Heart left ventricle (tissue), 16 donors: ENCODE results near the gene KREMEN2. TPM values are rescaled to one million over a fixed set of nuclear protein-coding genes. Genes with fewer than 3 reads are reported as not detected.

Experiments
- ATAC-seq, 4 donors: fragments of 200-7000 bp; cut with Tn5 transposase; one replicate each; pipeline ENCODE4 v1.9.1; 2020 to 2022; ENCODE audit warnings: moderate library complexity in 4 of 4, mild to moderate bottlenecking in 3 of 4, moderate number of reproducible peaks in 1 of 4
- DNase-seq, 5 donors: peaks; one replicate each; pipeline ENCODE4 v3.0.0-alpha.2; 2020
- H3K27ac ChIP-seq, 12 donors: fragments of 200-600 bp; sonication (generic) in 4 of 12; one replicate each; pipeline versions ENCODE4 v1.5.0 to v1.8.0; 2016 to 2022; ENCODE audit warnings: mild to moderate bottlenecking in 2 of 12
- H3K27me3 ChIP-seq, 9 donors: fragments of 200-600 bp; sonication (generic) in 2 of 9; one replicate each; pipeline versions ENCODE4 v1.5.1 to v1.8.0; 2016 to 2022; ENCODE audit warnings: mild to moderate bottlenecking in 3 of 9
- H3K36me3 ChIP-seq, 9 donors: fragments of 200-600 bp; sonication (generic) in 2 of 9; one replicate each; pipeline versions ENCODE4 v1.5.0 to v1.8.0; 2018 to 2022; ENCODE audit warnings: mild to moderate bottlenecking in 2 of 9
- H3K4me1 ChIP-seq, 12 donors: fragments of 200-600 bp; sonication (generic) in 4 of 12; one replicate each; pipeline versions ENCODE4 v1.5.0 to v1.8.0; 2016 to 2022; ENCODE audit warnings: mild to moderate bottlenecking in 3 of 12
- H3K4me3 ChIP-seq, 12 donors: fragments of 200-600 bp; sonication (generic) in 4 of 12; one replicate each; pipeline versions ENCODE4 v1.5.0 to v1.8.0; 2017 to 2022; ENCODE audit warnings: mild to moderate bottlenecking in 9 of 12, moderate library complexity in 4 of 12
- H3K9me3 ChIP-seq, 12 donors: fragments of 200-600 bp; sonication (generic) in 4 of 12; one replicate each; pipeline versions ENCODE4 v1.5.0 to v1.8.0; 2016 to 2022; ENCODE audit warnings: mild to moderate bottlenecking in 1 of 12
- POLR2A ChIP-seq, 2 donors: fragments of 450-650 bp; IDR thresholded peaks; one replicate each; pipeline ENCODE4 v1.6.1; 2017; ENCODE audit warnings: antibody characterized with exemption in 2 of 2, mild to moderate bottlenecking in 2 of 2, moderate library complexity in 2 of 2
- WGBS, 4 donors: extraction: QIAGEN DNeasy Blood & Tissue Kit in 2 of 4; methylation state at CpG; one replicate each; pipeline versions ENCODE4 v1.1.5 to v1.1.7; 2013 to 2018; 5-methylcytosine and 5-hydroxymethylcytosine counted together
- intact Hi-C, 10 donors: fragments of 100-400 bp; cut with DNase I; formaldehyde crosslinking; loops; one replicate each; pipeline versions ENCODE4 v1.11.1 to v1.14.2; 2022
- polyA plus RNA-seq, 2 donors: library from polyadenylated mRNA; stranded (reverse); fragments of 200-250 nt; gene quantifications; one replicate each; pipeline ENCODE4 v1.2.3, GENCODE V29; 2013
- total RNA-seq, 9 donors: library from RNA; depleted of rRNA in 2 of 9; stranded (reverse); fragments of >200 nt in 2 of 9; fragmentation: NEBNext Ultra II Directional in 3 of 9; extraction: Animal tissue kit (Norgen Biotek cat#: 25700) in 3 of 9; gene quantifications; one replicate each; pipeline versions ENCODE4 v1.1.0 to v1.2.4, GENCODE V29; 2016 to 2023
- TF ChIP-seq, protein P1 (sequence below), 12 donors: fragments of 200-600 bp; sonication (generic) in 4 of 12; IDR thresholded peaks; one replicate each; pipeline versions ENCODE4 v1.5.0 to v1.8.0; 2018 to 2022; ENCODE audit warnings: antibody characterized with exemption in 12 of 12, mild to moderate bottlenecking in 5 of 12
- donor health status: ischemic (EF 13 %, LVEDD 7.1; RV severe dilation, severe dysfunction).
- donor health status: healthy with polysubstance abuse.
- donor health status: DM: no; HTN: yes; CAD: no.
- donor health status: DM: no; HTN: no; CAD: no.
- donor health status: ischemic (EF 25% LVEDD 6.9; RV normal size, moderate dysfunction).
- donor health status: ischemic (EF 25% LVEDD 5.7; RV mildly dilated, moderate dysfunction).
- donor health status: healthy.
- donor health status: DM: yes; HTN: yes; CAD: no.
- donor health status: ischemic (EF 35%, LVEDD 5.7; RV mildly dilated, moderate dysfunction).
- donor health status: nonischemic (EF 11% LVEDD 7.7; RV severe dilation, severe dysfunction).
- donor health status: DM: yes; HTN: yes; CAD: no.
- donor health status: PGD.
- donor health status: ischemic (EF 29% LVEDD 5.4; RV normal size, mild dysfunction).
- donor health status: nonischemic (EF 23%, LVEDD 6.1; RV moderate dilation, normal function).

KREMEN2 gene
- total and polyA plus RNA-seq, 11 donors = 0.27 TPM; not detected in 10

DNA sequence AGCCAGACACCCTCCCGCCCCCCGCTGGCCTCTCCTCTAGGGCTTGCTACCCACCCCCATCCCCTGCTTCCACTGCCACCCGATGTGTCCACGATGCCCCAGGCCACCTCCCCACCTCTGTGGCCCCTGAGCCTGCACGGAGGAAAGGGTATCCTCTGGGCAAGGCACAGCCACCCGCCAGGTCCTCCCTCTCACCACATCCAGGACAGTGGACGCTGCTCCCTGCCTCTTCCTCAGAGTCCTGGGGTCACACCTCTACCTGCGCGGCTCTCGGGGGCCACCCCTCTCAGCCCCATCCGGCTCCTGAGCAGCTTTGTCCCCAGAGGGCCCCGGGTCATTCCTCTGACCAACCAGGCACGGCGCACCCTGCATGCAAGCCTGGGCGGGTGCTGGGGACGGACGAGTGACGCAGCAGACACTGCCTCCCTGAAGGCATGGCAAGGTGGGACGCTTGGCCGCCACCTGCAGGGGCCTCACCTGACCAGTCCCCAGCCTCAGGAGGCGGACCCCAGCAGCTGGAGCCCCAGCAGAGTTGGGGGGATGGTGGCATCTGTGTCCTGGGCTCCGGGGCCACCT is 27.6 kb upstream of the KREMEN2 start:
- TF ChIP-seq, protein P1, sequence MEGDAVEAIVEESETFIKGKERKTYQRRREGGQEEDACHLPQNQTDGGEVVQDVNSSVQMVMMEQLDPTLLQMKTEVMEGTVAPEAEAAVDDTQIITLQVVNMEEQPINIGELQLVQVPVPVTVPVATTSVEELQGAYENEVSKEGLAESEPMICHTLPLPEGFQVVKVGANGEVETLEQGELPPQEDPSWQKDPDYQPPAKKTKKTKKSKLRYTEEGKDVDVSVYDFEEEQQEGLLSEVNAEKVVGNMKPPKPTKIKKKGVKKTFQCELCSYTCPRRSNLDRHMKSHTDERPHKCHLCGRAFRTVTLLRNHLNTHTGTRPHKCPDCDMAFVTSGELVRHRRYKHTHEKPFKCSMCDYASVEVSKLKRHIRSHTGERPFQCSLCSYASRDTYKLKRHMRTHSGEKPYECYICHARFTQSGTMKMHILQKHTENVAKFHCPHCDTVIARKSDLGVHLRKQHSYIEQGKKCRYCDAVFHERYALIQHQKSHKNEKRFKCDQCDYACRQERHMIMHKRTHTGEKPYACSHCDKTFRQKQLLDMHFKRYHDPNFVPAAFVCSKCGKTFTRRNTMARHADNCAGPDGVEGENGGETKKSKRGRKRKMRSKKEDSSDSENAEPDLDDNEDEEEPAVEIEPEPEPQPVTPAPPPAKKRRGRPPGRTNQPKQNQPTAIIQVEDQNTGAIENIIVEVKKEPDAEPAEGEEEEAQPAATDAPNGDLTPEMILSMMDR (IDR thresholded peaks at IDR 0.05) = no peak
- TF ChIP-seq POLR2A (IDR thresholded peaks at IDR 0.05) = no peak
- intact Hi-C loops = no loop called here
- Histone ChIP-seq H3K4me1 (no peaks in the 10 kb centered on the region), H3K9me3 (no peaks in the 10 kb centered on the region), H3K27me3 (no peaks in the 10 kb centered on the region), H3K36me3 (peaks cover 0 to 96% (median 83%) of the 10 kb centered on the region in 9 donors), H3K4me3 (no peak overlapping the region), H3K27ac (no peak overlapping the region)
- no peak for DNase-seq
- WGBS, 4 donors = 87 to 94% (median 89%) methylated on average over 20 to 22 of the region's 22 CpGs
- ATAC-seq = peak in 1 of 4 donors; percentile 10

DNA sequence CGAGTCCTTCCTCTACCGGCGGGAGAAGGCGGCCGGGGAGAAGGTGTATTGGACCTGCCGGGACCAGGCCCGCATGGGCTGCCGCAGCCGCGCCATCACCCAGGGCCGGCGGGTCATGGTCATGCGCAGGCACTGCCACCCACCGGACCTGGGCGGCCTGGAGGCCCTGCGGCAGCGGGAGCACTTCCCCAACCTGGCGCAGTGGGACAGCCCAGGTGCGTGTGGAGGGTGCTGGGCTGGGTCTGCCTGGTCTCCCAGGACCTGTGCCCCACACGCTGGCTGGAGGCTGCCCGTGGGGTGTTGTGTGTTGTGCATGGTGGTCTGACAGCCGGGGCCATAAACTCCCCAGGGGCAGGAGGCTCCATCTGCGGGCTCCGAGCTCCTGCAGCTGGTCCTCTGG is 26.9 kb upstream of the KREMEN2 start:
- no peak overlapping the region for H3K4me3 ChIP-seq
- WGBS, 4 donors = 91 to 100% (median 93%) methylated on average over 5 to 24 of the region's 24 CpGs
- ATAC-seq = no peak

DNA sequence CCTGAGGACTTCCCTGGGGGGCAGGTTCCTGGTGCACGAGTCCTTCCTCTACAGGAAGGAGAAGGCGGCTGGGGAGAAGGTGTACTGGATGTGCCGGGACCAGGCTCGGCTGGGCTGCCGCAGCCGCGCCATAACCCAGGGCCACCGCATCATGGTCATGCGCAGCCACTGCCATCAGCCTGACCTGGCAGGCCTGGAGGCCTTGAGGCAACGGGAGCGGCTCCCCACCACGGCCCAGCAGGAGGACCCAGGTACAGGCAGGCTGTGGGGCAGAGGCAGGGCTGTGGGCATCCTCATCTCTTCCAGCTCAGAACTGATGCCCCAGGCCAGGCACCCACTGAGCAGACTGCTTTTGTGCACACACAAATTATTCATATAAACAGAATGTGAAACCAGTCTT is 25.9 kb upstream of the KREMEN2 start:
- H3K9me3 ChIP-seq = no peaks in the 10 kb centered on the region
- no peak for TF ChIP-seq POLR2A (IDR thresholded peaks at IDR 0.05)
- TF ChIP-seq, protein P1 (IDR thresholded peaks at IDR 0.05) = no peak
- 94 to 95% (median 95%) methylated on average over 10 to 12 of the region's 12 CpGs for WGBS, 4 donors

More for the DNA sequence above, 26.9 kb upstream of the KREMEN2 start:
- Histone ChIP-seq H3K9me3 (no peaks in the 10 kb centered on the region), H3K36me3 (peaks cover 0 to 99% (median 89%) of the 10 kb centered on the region in 9 donors), H3K4me1 (no peaks in the 10 kb centered on the region), H3K27me3 (no peaks in the 10 kb centered on the region), H3K27ac (no peak overlapping the region)
- no peak for DNase-seq
- intact Hi-C loops = no loop called here
- no peak for TF ChIP-seq POLR2A (IDR thresholded peaks at IDR 0.05)
- TF ChIP-seq, protein P1 (IDR thresholded peaks at IDR 0.05) = no peak

DNA sequence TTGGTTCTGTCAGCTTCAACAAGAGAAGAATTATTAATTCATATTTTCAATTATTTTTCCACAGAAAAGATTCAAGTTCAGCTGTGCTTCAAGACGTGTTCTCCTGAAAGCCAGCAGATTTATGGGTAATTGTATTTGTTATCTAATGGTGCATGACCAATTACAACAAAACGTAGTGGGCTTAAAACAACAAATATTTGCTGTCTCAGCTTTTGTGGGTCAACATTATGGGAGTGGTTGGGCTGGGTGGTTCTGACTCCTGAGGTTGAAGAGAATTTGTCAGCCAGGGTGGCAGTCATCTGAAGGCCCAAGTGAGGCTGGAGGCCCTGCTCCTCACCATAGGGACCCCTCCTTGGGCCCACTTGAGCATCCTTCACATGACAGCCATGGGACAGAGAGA is 24.1 kb upstream of the KREMEN2 start:
- DNase-seq (no peak), ATAC-seq (no peak)
- WGBS, 4 donors = 89 to 93% (median 91%) methylated on average over 2 of the region's 2 CpGs
- Histone ChIP-seq H3K36me3 (peaks cover 0 to 99% (median 91%) of the 10 kb centered on the region in 9 donors), H3K4me3 (no peak overlapping the region), H3K27me3 (no peaks in the 10 kb centered on the region), H3K27ac (no peak overlapping the region), H3K4me1 (no peaks in the 10 kb centered on the region), H3K9me3 (no peaks in the 10 kb centered on the region)
- intact Hi-C loops = no loop called here
- TF ChIP-seq, protein P1 (IDR thresholded peaks at IDR 0.05) = no peak
- TF ChIP-seq POLR2A (IDR thresholded peaks at IDR 0.05) = no peak

More for the DNA sequence above, 25.9 kb upstream of the KREMEN2 start:
- ATAC-seq (no peak), DNase-seq (no peak)
- Histone ChIP-seq H3K36me3 (peaks cover 0 to 98% (median 91%) of the 10 kb centered on the region in 9 donors), H3K27me3 (no peaks in the 10 kb centered on the region), H3K4me3 (no peak overlapping the region), H3K4me1 (no peaks in the 10 kb centered on the region), H3K27ac (no peak overlapping the region)
- intact Hi-C loops = no loop called here
